GM23248 (cell line): ENCODE data around the gene ANKRD42.
"Not testable (repeated sequence)": the region's sequence is repeated elsewhere in the genome, so short reads cannot be mapped to it uniquely, and the experiment has no call there.

Source experiments
- EZH2 ChIP-seq: fragments of 200-600 bp; sonication (generic); IDR thresholded peaks from 2 replicates; pipeline ENCODE4 v1.6.1; 2018; ENCODE audit warnings: antibody characterized with exemption, mild to moderate bottlenecking; ENCODE audit not compliant: insufficient read depth, poor library complexity, severe bottlenecking
- EZH2phosphoT487 ChIP-seq: fragments of 200-600 bp; sonication (generic); IDR thresholded peaks from 2 replicates; pipeline ENCODE4 v1.6.1; 2018; ENCODE audit warnings: antibody characterized with exemption, moderate library complexity, mild to moderate bottlenecking, low read depth; ENCODE audit not compliant: insufficient read depth

GRCh38 chr11:83206771-83207382 lies 13.4 kb downstream of the ANKRD42 start:
- not testable (repeated sequence) for TF ChIP-seq EZH2, EZH2phosphoT487
